HG02759 (cell line): ENCODE measurements around the gene SLC35D1.
A peak's percentile ranks its signal among the peaks of the same experiment; 100 is the strongest.
"Not testable (repeated sequence)": the region's sequence is repeated elsewhere in the genome, so short reads cannot be mapped to it uniquely, and the experiment has no call there.

Source experiments
- ATAC-seq: cut with Tn5 transposase; IDR thresholded peaks from one replicate; pipeline ENCODE4 v1.9.1; 2021; ENCODE audit warnings: mild to moderate bottlenecking, moderate library complexity; ENCODE audit not compliant: unreplicated experiment

The SLC35D1 gene

GRCh38 chr1:67053785-67054772, at the start of gene SLC35D1:
Gene SLC35D1 (minus strand): TSS chr1:67054148. CDS start chr1:67054013, 135 bp downstream.
- ATAC-seq = peak; percentile 88

GRCh38 chr1:67103548-67103947, 49.6 kb upstream of the SLC35D1 start:
- no peak for ATAC-seq

- no peak for ATAC-seq
These were observed 46.9 kb upstream of the SLC35D1 start for GRCh38 chr1:67100833-67101232.

GRCh38 chr1:67097305-67097704, 43.4 kb upstream of the SLC35D1 start:
- ATAC-seq = no peak

- no peak for ATAC-seq
These were observed 40.2 kb upstream of the SLC35D1 start for GRCh38 chr1:67094191-67094590.

- ATAC-seq = no peak
These were observed 35.8 kb upstream of the SLC35D1 start for GRCh38 chr1:67089685-67090208.

GRCh38 chr1:67088440-67088839, 34.5 kb upstream of the SLC35D1 start:
- no peak for ATAC-seq

GRCh38 chr1:67085326-67085725, 31.4 kb upstream of the SLC35D1 start:
- ATAC-seq = no peak

GRCh38 chr1:67084765-67085318, 30.9 kb upstream of the SLC35D1 start:
- no peak for ATAC-seq

- ATAC-seq = no peak
These were observed 24.3 kb upstream of the SLC35D1 start for GRCh38 chr1:67078291-67078690.

- ATAC-seq = no peak
These were observed 23.6 kb upstream of the SLC35D1 start for GRCh38 chr1:67077593-67077992.

- ATAC-seq = no peak
These were observed 18.8 kb upstream of the SLC35D1 start for GRCh38 chr1:67072749-67073148.

GRCh38 chr1:67067655-67068054, 13.7 kb upstream of the SLC35D1 start:
- not testable (repeated sequence) for ATAC-seq

- ATAC-seq = no peak
These were observed 8.5 kb upstream of the SLC35D1 start for GRCh38 chr1:67062412-67062811.

GRCh38 chr1:67061266-67061665, 7.3 kb upstream of the SLC35D1 start:
- no peak for ATAC-seq

- ATAC-seq = no peak
These were observed 6.9 kb upstream of the SLC35D1 start for GRCh38 chr1:67060811-67061218.

GRCh38 chr1:67059346-67059745, 5.4 kb upstream of the SLC35D1 start:
- ATAC-seq = no peak

- ATAC-seq = no peak
These were observed 4.8 kb upstream of the SLC35D1 start for GRCh38 chr1:67058761-67059160.

- no peak for ATAC-seq
These were observed 4.3 kb upstream of the SLC35D1 start for GRCh38 chr1:67058242-67058641.

GRCh38 chr1:67053535-67053784, 488 bp downstream of the SLC35D1 start:
- ATAC-seq = peak; percentile 48

GRCh38 chr1:67052741-67053534, 1.0 kb downstream of the SLC35D1 start:
- ATAC-seq = peak; percentile 4
